Retinal pigment epithelial cell (primary cell): Measurements from ENCODE around the gene CCDC51.

Experiments used
- DNase-seq: peaks from one replicate; pipeline ENCODE4 v3.0.0-alpha.2; 2010; ENCODE audit warnings: low read depth
- H3K4me3 ChIP-seq: 2 replicates; pipeline ENCODE4 v1.5.1; 2011; ENCODE audit warnings: mild to moderate bottlenecking, low read length, control low read depth, moderate library complexity
- TF ChIP-seq, protein P1 (sequence below): conservative IDR thresholded peaks from 2 replicates; pipeline ENCODE4 v1.5.1; 2011; ENCODE audit warnings: low read depth, low read length, control low read depth, inconsistent platforms

Gene CCDC51

GRCh38 chr3:48387634-48388033, 52.3 kb downstream of the CCDC51 start:
- no peak overlapping the region for H3K4me3 ChIP-seq
- no peak for DNase-seq
- TF ChIP-seq, protein P1, sequence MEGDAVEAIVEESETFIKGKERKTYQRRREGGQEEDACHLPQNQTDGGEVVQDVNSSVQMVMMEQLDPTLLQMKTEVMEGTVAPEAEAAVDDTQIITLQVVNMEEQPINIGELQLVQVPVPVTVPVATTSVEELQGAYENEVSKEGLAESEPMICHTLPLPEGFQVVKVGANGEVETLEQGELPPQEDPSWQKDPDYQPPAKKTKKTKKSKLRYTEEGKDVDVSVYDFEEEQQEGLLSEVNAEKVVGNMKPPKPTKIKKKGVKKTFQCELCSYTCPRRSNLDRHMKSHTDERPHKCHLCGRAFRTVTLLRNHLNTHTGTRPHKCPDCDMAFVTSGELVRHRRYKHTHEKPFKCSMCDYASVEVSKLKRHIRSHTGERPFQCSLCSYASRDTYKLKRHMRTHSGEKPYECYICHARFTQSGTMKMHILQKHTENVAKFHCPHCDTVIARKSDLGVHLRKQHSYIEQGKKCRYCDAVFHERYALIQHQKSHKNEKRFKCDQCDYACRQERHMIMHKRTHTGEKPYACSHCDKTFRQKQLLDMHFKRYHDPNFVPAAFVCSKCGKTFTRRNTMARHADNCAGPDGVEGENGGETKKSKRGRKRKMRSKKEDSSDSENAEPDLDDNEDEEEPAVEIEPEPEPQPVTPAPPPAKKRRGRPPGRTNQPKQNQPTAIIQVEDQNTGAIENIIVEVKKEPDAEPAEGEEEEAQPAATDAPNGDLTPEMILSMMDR: no peak
